ENCODE data around the gene TBX3. TPM values are rescaled to one million over a fixed set of nuclear protein-coding genes. Genes with fewer than 3 reads are reported as not detected.

TBX3 gene
- total and polyA plus RNA-seq, 2 donors from 2014 or later, result 10.5 to 18.0 TPM

DNA sequence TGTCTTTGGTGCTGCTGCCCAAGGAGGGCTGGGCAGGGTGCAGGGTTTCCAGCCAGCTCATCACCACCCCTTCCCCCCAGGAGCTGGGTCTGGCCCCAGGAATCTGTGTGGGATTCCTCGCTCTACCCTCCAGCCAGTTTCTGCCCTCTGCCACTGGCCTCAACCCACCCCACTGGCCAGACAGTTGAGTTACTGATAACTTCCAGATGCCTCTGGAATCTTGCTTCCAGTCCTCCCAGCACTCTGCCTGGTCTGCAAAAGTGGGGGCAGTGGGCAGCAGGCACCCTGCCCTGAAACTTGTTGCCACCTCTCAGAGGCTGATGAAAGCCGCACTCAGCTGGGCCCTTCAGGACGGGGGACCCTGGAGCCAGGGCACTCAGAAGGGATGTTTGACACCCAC, 20.1 kb upstream of the TBX3 start:
- Histone ChIP-seq H3K9ac (ENCODE audit: low read length in 3 of 3) (no peak overlapping the region), H3K27ac (ENCODE audit: low read depth in 2 of 2, low read length in 2 of 2) (no peak overlapping the region), H3K9me3 (ENCODE audit: control insufficient read depth in 2 of 3, insufficient read depth in 1 of 3, low read length in 3 of 3) (no peaks in the 10 kb centered on the region), H3K4me1 (ENCODE audit: control insufficient read depth in 2 of 3, insufficient read depth in 2 of 3, low read depth in 1 of 3, low read length in 3 of 3) (no peaks in the 10 kb centered on the region), H3K27me3 (ENCODE audit: control insufficient read depth, insufficient read depth, low read length) (peaks cover 28% of the 10 kb centered on the region), H3K36me3 (ENCODE audit: control insufficient read depth in 2 of 3, insufficient read depth in 3 of 3, low read length in 3 of 3) (no peaks in the 10 kb centered on the region), H3K4me3 (ENCODE audit: low read length in 3 of 3) (no peak overlapping the region)
- no peak for FAIRE-seq
- DNase-seq, result peak in 1 of 5 donors; percentile 37
- intact Hi-C loops (cut with DNase I), result no loop called here
- TF ChIP-seq CTCF (IDR thresholded peaks at IDR 0.05; ENCODE audit: borderline replicate concordance, extremely low read depth, insufficient read depth), result no peak

DNA sequence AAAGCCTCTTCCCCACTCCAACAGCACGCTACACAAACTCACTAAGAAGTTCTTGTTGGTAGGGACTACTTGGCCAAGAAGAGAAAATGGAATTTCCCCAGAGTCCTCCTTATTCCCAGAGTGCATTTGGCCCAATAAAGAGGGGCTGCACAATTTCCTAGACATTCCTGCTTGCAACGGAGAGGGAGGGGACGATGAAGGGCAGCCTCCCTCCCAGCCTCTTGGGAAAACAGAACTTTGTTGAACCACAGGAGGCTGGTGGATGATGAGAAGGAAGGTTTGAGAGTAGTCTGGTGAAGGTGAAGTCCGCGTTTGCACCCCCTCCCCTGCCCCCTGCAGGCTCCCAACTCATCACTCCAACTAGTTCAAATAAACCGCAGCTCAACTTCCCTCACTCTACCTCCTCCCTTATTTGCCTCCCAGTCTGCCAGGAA, 19.1 kb upstream of the TBX3 start:
- Histone ChIP-seq H3K4me1 (ENCODE audit: control insufficient read depth in 2 of 3, insufficient read depth in 2 of 3, low read depth in 1 of 3, low read length in 3 of 3) (no peaks in the 10 kb centered on the region), H3K27ac (ENCODE audit: low read depth in 2 of 2, low read length in 2 of 2) (no peak overlapping the region), H3K9ac (ENCODE audit: low read length in 3 of 3) (no peak overlapping the region), H3K9me3 (ENCODE audit: control insufficient read depth in 2 of 3, insufficient read depth in 1 of 3, low read length in 3 of 3) (no peaks in the 10 kb centered on the region), H3K4me3 (ENCODE audit: low read length in 3 of 3) (no peak overlapping the region), H3K27me3 (ENCODE audit: control insufficient read depth, insufficient read depth, low read length) (peaks cover 34% of the 10 kb centered on the region), H3K36me3 (ENCODE audit: control insufficient read depth in 2 of 3, insufficient read depth in 3 of 3, low read length in 3 of 3) (no peaks in the 10 kb centered on the region)
- peak in 2 of 5 donors; percentile 27 to 34 for DNase-seq
- FAIRE-seq, result no peak
- intact Hi-C loops (cut with DNase I), result no loop called here
- TF ChIP-seq CTCF (IDR thresholded peaks at IDR 0.05; ENCODE audit: borderline replicate concordance, extremely low read depth, insufficient read depth), result no peak

DNA sequence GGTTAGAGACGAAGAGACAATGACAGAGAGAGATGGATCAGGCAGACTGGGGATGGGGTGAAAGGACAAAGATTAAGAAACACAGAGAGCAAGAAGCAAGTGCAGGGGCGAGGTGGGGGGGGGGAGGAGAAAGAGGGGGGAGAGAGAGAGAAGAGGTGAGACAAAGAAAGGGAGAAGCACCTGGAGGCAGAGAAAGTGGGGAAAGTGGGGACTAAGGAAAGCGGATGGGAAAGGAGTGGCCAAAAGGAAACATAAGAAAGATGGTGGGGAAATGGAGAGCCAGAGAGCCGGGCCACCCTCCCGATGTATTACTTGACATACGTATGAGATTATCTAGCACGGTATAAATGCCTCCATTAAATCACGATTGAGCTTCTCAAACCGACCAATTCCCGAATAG, 18.5 kb upstream of the TBX3 start:
- FAIRE-seq (no peak), DNase-seq (no peak)
- Histone ChIP-seq H3K4me3 (ENCODE audit: low read length in 3 of 3) (no peak overlapping the region), H3K9me3 (ENCODE audit: control insufficient read depth in 2 of 3, insufficient read depth in 1 of 3, low read length in 3 of 3) (no peaks in the 10 kb centered on the region), H3K9ac (ENCODE audit: low read length in 3 of 3) (no peak overlapping the region), H3K27me3 (ENCODE audit: control insufficient read depth, insufficient read depth, low read length) (peaks cover 39% of the 10 kb centered on the region), H3K36me3 (ENCODE audit: control insufficient read depth in 2 of 3, insufficient read depth in 3 of 3, low read length in 3 of 3) (no peaks in the 10 kb centered on the region), H3K4me1 (ENCODE audit: control insufficient read depth in 2 of 3, insufficient read depth in 2 of 3, low read depth in 1 of 3, low read length in 3 of 3) (no peaks in the 10 kb centered on the region), H3K27ac (ENCODE audit: low read depth in 2 of 2, low read length in 2 of 2) (no peak overlapping the region)
- intact Hi-C loops (cut with DNase I), result no loop called here
- no peak for TF ChIP-seq CTCF (IDR thresholded peaks at IDR 0.05; ENCODE audit: borderline replicate concordance, extremely low read depth, insufficient read depth)

DNA sequence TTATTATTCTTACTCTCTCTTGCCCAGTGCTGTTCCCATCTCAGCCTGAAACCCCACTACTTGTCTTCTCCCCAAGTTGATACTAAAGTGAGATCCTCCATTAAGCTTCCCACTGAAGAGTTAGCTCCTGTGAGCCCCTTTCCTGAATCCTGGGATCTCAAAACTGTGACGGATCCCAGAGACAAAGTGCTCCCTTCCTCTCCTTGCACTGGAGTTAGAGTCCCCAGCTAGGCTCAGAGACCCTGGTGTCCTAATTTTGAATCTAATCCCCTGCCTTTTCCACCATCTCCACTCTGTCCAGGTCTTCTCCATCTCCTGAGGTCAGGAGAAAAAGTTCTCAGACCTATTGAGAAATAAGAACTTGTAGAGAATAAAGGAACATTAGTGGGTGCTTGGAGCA, 17.6 kb upstream of the TBX3 start:
- no peak overlapping the region for H3K27ac ChIP-seq (ENCODE audit: low read depth in 2 of 2, low read length in 2 of 2)
- no peak for TF ChIP-seq CTCF (IDR thresholded peaks at IDR 0.05; ENCODE audit: borderline replicate concordance, extremely low read depth, insufficient read depth)
- no peaks in the 10 kb centered on the region for H3K9me3 ChIP-seq (ENCODE audit: control insufficient read depth in 2 of 3, insufficient read depth in 1 of 3, low read length in 3 of 3)
- DNase-seq, result no peak
- no peak for FAIRE-seq
- intact Hi-C loops (cut with DNase I), result no loop called here
- no peaks in the 10 kb centered on the region for H3K36me3 ChIP-seq (ENCODE audit: control insufficient read depth in 2 of 3, insufficient read depth in 3 of 3, low read length in 3 of 3)
- no peaks in the 10 kb centered on the region for H3K4me1 ChIP-seq (ENCODE audit: control insufficient read depth in 2 of 3, insufficient read depth in 2 of 3, low read depth in 1 of 3, low read length in 3 of 3)
- no peak overlapping the region for H3K9ac ChIP-seq (ENCODE audit: low read length in 3 of 3)
- H3K4me3 ChIP-seq (ENCODE audit: low read length in 3 of 3), result no peak overlapping the region
- peaks cover 48% of the 10 kb centered on the region for H3K27me3 ChIP-seq (ENCODE audit: control insufficient read depth, insufficient read depth, low read length)
